ENCODE measurements around the gene TMEM256.
"Not testable (repeated sequence)": the region's sequence is repeated elsewhere in the genome, so short reads cannot be mapped to it uniquely, and the experiment has no call there.

Gene TMEM256

GRCh38 chr17:7380855-7381683, 22.8 kb downstream of the TMEM256 start, which contains the start of gene TNK1:
TNK1 (plus strand) TSS chr17:7381089; CDS start chr17:7382927, 1,838 bp downstream.
- no peak for DNase-seq

GRCh38 chr17:7380321-7380720, 23.6 kb downstream of the TMEM256 start:
- DNase-seq, result no peak

GRCh38 chr17:7379134-7379533, 24.8 kb downstream of the TMEM256 start:
- DNase-seq, result no peak

DNA sequence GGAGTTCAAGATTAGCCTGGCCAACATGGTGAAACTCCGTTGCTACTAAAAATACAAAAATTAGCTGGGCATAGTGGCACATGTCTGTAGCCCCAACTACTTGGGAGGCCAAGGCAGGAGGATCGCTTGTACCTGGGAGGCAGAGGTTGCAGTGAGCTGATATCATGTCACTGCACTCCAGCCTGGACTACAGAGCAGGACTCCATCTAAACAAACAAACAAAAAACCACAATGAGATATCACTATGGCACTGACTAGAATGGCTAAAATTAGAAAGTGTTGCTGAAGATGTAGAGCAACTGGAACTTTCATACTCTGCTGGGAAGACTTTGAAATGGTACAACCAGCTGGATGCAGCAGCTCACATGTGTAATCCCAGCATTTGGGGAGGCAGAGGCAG, 29.5 kb downstream of the TMEM256 start:
- no peak for DNase-seq

GRCh38 chr17:7370853-7371252, 33.0 kb downstream of the TMEM256 start:
- no peak for DNase-seq

- DNase-seq, result no peak
Observed at GRCh38 chr17:7369825-7370224, 34.1 kb downstream of the TMEM256 start.

DNA sequence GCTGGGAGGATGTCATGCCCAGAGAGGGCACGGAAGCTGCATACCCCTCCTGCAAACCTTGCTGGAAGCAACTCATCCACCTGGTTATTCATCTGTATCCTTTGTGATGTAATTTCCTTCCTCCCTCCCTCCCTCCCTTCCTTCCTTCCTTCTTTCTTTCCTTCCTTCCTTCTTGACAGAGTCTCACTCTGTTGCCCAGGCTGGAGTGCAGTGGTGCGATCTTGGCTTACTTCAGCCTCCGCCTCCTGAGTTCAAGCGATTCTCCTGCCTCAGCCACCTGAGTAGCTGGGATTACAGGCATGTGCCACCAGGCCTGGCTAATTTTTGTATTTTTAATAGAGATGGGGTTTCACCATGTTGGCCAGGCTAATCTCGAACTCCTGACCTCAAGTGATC, 35.3 kb downstream of the TMEM256 start:
- DNase-seq, result not testable (repeated sequence)

GRCh38 chr17:7367918-7368598, 35.8 kb downstream of the TMEM256 start:
- DNase-seq, result no peak

DNA sequence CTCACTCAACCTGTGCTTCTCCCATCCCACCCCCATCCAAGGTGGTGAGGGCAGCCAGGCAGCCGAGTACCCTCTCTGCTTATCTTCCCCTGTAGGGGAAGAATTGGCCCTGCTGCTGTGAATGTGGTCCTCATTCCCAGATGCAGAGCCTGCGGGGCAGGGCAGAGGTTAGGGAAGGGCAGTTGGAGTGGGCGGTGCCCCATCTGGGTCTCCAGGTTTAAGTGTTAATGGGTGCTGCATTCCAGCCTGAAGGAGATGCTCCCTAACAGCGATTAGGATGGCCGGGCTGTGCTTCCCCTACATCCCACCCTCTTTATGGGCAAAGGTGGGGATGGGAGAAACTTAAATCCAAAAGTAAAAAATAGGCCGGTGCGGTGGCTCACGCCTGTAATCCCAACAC, 36.8 kb downstream of the TMEM256 start:
- no peak for DNase-seq

DNA sequence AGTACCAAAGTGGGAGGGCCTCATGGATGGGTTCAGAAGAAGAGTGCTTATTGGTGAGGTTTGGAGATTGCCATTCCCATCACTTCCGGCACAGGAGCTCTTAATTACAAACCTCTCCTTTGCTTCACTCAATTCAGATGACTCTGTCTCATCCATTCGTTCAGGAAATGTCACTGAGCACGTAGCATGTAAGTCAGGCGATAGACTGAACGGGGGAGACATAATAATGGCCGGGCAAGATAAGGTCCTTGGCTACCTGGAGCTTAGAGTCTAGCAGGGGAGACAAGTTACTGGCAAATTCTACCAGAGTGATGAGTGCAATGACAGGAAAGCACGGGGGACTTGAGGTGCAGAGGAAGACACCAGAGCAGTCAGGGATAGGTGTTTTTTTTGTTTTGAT, 37.9 kb downstream of the TMEM256 start:
- not testable (repeated sequence) for DNase-seq

DNA sequence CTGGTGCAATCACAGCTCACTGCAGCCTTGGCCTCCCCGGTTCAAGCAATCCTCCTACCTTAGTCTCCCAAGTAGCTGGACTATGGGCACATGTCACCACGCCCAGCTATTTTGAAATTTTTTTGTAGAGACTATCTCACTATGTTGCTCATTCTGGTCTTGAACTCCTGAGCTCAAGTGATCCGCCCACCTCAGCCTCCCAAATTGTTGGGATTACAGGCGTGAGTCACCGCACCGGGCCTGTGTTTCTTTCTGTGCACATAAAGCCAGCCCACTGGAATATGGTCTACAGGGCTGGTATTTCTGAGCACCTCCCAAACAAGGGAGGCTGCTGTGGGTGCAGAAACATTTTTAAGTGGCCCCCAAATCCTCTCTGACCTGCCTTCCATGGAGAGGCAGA, 40.6 kb downstream of the TMEM256 start:
- no peak for DNase-seq

GRCh38 chr17:7361906-7362305, 42.0 kb downstream of the TMEM256 start:
- DNase-seq, result no peak

DNA sequence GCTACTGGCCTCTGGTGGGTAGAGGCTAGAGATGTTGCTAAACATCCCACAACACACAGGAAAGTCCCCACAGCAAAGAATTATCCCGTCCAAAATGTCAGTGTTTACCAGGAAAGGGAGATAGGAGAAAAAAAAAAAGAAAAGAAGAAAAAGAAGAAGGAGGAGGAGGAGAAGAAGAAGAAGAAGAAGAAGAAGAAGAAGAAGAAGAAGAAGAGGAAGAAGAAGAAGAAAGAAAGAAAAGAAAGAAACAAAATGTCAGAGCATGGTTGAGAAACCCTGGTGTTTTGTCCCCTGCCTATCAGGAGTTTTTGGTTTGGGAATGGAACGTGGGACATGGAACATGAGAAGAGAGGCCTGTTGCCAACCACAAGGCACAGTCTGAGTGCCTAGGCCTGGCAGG, 46.5 kb downstream of the TMEM256 start:
- no peak for DNase-seq

- DNase-seq, result no peak
Observed at GRCh38 chr17:7356756-7357155, 47.1 kb downstream of the TMEM256 start.

GRCh38 chr17:7356072-7356549, 47.8 kb downstream of the TMEM256 start:
- DNase-seq, result no peak

DNA sequence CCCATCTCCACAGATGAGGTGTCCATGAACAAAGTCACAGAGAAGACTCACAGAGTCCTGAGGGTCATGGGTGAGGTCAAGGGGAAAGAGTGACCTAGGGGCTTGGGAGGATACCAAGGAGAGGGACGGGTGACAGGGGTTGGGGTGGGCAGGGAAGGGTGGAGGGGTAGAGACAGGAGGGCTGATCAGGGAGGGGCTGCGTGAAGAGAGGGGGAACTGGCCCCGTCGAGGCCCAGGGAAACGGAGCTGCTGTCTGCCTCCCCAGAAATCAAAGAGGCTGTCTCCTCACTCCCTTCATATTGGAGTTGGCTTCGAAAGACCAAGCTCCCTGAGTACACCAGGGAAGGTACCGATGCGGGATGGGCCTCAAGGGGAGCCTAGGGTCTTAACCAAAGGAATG, 48.3 kb downstream of the TMEM256 start:
- DNase-seq, result no peak

DNA sequence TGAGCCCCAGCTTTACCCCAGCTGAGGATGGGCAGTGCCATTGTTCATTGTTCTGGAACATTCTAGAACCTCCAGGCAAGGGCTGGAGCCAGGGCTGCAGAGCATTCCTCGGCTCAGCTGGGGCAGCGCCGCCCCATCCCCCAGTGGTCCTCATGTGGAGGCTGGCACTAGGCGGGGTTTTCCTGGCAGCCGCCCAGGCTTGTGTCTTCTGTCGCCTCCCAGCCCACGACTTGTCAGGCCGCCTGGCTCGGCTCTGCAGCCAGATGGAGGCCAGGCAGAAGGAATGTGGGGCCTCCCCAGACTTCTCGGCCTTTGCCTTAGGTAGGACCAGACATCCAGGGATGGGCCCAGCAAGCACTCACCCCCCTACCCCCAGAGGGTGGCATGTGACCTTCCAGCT, 48.8 kb downstream of the TMEM256 start, which contains the start of gene TMEM95:
Gene TMEM95 (plus strand): TSS at position 104 of the 400 bp plus-strand sequence. CDS start 49 bp downstream, at position 153.
- no peak for DNase-seq

DNA sequence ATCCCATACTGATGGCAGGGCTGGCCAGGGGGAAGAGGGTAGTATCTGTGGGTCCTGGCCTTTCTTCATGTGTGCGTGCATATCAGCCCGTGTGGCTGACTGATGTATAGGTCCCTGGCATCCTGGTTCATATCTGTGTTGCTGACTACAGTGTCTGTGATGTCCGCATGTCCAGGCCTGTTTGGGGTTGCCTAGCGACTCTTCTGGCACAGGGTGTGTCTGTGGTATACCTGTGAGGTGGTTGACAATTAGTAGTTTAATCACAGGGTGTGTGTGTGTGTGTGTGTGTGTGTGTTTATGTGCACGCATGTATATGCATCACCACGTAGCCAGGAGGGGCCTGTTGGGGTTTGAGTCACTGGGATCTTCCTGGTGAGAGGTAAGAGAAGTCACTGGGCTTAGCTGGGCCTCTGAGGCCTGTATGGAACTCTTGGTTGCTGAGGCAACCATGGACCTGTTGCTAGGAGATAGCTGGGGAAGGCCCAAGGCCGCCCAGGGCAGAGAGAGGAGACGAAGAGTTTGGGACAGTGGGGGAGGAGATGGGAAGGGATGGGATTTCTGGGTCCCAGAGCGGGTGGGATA, 49.5 kb downstream of the TMEM256 start:
- DNase-seq, result no peak
